ENCODE results near the gene MAN1A2. TPM values are rescaled to one million over a fixed set of nuclear protein-coding genes. Genes with fewer than 3 reads are reported as not detected.

The MAN1A2 gene
- polyA plus RNA-seq, 3 donors: 10.9 to 11.8 (median 11.3) TPM

DNA sequence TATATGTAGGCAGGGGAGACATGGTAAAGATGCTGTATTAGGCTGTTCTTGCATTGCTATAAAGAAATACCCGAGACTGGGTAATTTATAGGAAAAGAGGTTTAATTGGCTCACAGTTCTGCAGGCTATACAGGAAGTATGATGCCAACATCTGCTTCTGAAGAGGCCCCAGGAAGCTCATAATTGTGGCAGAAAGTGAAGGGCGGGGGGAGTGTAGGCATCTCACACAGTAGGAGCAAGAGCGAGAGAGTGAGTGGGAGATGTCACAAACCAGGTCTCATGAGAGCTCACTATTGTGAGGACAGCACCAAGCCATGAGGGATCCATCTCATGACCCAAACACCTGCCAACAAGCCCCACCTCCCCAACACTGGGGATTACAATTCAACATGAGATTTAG, 21.1 kb downstream of the MAN1A2 start:
- no peak overlapping the region for H3K27ac ChIP-seq (ENCODE audit: low read depth, low read length)
- WGBS, 3 donors: 79 to 90% (median 84%) methylated on average over 3 of the region's 3 CpGs

DNA sequence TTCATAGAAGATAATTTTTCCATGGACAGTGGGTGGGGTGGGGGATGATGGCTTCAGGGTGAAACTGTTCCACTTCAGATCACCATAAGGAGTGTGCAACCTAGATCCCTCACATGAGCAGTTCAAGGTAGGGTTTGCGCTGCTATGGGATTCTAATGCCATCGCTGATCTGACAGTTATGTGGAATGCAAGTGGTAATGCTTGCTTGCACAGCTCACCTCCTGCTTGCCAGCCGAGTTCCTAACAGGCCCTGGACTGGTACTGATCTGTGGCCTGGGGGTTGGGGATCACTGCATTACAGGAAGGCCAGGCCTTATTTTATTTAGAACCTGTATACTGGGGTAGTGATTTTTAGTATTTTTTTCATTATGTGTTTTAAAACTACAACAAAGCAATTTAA, 22.0 kb downstream of the MAN1A2 start:
- H3K27ac ChIP-seq (ENCODE audit: low read depth, low read length): no peak overlapping the region
- WGBS, 3 donors: 69 to 91% (median 84%) methylated on average over 3 of the region's 3 CpGs

DNA sequence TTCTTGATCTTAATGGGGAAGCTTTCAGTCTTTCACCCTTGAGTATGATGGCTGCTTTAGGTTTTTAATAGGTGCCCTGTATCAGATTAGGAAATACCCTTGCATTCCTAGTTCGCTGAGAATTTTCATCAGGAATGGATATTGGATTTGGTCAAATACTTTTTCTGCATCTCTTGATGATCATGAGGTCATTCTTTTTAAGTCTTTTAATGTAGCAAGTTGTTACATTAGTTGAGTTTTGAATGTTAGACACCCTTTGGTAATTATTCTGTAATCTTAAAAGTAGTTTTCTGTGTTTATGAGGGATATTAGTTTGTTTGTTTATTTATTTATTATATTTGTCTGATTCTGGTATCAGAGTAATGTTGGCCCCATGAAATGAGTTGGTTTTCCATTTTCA, 22.5 kb downstream of the MAN1A2 start:
- H3K27ac ChIP-seq (ENCODE audit: low read depth, low read length): no peak overlapping the region
- WGBS, 3 donors: 87 to 93% (median 92%) methylated on average over 1 of the region's 1 CpG

DNA sequence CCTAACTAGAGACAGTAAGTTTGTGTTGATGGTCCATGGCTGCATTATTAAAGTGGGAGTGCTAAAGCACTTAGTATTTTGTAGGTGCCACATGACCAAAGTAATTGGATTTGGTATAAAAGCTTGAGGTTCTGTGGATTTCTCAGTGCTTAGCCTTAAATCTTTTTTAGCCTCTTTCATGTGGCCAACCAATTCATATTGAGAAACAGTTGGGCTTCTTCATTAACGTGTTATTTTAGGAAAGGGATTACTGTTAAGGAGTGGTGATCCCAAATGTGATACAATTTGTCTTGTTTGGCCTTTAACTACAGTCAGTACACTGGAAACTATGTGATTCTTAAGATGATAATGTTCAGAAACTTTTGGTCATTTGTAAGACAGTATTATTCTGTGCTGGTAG, 25.5 kb downstream of the MAN1A2 start:
- WGBS, 3 donors: 12 to 36% (median 35%) methylated on average over 1 of the region's 1 CpG
- no peak overlapping the region for H3K27ac ChIP-seq (ENCODE audit: low read depth, low read length)

DNA sequence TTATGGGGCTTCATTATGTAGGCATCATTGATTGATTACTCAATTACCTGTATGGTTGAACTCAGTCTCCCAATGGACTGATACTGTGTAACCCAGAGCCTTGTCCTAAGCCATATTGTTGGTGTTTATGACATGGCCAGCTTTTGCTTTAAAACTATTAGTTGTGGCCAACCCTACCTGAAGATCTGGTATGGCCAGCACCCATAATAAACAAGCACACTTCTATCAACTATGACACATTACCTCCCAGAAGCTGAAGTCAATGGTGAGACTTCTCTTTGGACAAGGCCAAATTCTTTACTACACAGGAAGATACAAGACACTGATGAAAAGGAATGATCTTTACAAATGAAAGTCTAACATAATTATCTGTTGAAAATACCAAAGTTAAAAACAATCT, 28.8 kb downstream of the MAN1A2 start:
- no peak overlapping the region for H3K27ac ChIP-seq (ENCODE audit: low read depth, low read length)

DNA sequence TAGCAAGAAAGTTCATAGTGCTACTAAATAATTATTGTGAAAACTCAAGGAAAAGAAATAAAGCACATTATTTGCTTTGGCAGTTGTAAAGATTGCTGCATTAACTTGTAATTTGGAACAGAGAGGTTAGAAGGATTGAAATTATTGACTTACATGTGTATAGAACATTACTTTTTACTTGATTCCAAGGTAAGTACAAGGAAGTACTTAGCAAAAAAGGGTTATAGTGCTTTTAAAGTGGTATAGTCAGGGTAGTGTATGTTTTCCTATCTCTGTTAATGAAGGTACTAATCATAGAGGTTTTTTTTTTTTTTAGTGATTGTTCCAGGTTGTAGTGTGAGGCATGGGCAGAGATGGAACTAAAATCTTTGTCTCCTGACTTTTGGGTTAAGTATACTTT, 29.4 kb downstream of the MAN1A2 start:
- no peak overlapping the region for H3K27ac ChIP-seq (ENCODE audit: low read depth, low read length)

DNA sequence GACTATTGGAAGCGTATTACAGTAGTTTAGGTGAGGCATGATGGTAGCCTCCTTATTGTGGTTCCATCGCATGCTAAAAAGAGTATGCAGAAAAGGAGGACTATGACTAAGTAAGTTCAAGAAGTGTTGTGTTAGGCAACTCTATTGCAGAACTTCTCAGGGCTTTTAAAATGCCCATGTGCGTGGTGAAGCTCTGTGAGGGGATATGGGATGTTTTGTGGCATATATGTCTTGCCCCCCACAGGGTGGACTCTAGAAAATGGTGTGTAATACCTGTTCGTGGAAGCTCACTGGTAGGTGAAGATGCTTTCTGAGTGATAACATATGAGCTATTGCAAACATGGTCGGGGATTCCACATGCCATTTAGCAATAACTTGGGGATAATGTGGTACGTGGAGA, 31.7 kb downstream of the MAN1A2 start:
- 79 to 81% (median 79%) methylated on average over 6 of the region's 6 CpGs for WGBS, 3 donors
- no peak overlapping the region for H3K27ac ChIP-seq (ENCODE audit: low read depth, low read length)

DNA sequence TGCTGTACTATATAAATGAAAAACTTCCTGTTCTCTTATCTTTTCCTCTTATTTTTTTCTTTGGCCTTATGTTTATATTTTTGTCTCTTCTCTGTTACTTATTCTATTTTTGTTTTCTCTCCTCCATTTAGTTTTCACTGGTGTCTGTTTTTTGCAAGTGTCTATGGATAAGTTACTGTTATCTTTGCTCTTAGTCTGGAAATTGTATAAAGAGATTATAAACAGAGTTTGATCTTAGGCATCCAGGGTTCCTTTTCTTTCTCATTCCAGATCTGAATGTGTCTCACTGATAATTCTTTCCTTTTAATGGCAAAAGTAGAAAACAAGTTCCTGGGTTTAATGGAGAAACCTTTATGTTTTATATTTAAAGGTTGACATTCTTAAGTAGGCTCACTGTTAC, 34.5 kb downstream of the MAN1A2 start:
- no peak overlapping the region for H3K27ac ChIP-seq (ENCODE audit: low read depth, low read length)

DNA sequence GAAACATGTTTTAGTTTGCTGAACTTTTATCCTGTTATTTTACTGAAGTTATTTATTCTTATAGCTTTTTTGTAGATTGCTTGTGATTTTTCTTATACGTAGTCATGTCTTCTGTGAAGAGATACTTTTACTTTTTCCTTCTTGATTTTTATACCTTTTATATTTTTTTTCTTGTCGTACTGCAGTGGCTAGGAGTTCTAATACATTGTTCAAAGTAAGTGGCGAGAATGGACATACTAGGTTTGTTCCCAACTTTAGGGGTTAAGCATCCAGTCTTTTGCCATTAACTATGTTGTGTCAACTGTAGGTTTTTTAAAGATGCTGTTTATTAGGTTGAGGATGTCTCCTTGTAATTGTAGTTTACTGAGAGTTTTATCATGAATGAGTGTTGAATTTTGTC, 36.3 kb downstream of the MAN1A2 start:
- no peak overlapping the region for H3K27ac ChIP-seq (ENCODE audit: low read depth, low read length)
- WGBS, 3 donors: 98 to 99% (median 98%) methylated on average over 3 of the region's 3 CpGs

DNA sequence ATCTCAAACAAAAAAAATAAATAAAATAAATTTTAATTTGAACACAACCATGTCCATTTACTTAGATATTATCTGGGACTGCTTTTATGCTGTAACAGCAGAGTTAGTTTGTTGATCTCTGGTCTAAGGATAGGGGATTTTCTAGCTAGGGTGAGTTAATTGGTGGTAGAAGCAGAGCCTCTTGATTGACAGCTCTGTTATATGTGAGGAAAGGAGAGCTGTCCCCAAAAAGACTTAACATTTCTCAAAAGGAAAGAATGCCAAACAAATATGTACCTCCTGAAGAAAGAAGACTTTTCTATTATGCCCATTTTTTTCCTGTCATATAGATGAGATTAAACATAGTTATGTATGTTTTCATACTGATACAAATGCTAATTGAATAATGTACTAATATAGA, 37.8 kb downstream of the MAN1A2 start:
- no peak overlapping the region for H3K27ac ChIP-seq (ENCODE audit: low read depth, low read length)

DNA sequence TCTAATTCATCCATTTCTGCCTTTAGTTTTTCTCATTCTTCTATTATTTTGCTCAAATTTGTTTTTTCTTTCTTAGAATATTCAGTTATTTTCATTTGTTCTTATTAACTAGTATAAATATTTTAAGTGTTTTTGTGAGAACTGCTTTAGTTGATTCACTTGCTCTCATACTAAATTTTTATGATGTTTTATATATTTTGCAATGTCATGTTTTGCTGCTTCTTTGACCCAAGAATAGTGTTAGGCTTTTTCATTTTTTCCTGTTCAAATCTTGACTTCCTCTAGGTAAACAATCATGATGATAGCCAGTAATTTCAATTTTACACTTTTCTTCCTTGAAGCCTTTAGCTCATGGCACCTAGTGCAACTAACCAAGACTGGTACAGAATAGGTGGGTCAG, 45.2 kb downstream of the MAN1A2 start:
- H3K27ac ChIP-seq (ENCODE audit: low read depth, low read length): no peak overlapping the region

DNA sequence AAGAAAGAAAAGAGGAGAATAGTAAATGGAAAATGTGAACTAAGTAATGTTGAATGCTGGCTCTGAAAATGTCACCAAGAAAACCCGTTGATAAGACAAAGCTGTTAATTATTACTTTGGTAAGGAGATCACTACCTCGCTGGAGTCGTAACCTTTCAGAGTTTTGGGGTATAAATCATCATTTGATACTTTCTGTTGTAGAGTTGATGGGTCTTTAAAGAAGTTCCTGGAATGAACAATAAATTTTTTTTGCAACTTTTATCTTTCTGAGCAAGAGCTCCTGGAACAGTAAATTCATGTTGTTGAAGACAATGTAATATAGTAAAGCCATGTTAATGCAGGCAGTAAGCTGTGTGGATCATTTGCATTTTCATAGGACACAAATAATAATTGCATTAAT, 46.2 kb downstream of the MAN1A2 start:
- WGBS, 3 donors: 45 to 91% (median 86%) methylated on average over 3 of the region's 3 CpGs
- no peak overlapping the region for H3K27ac ChIP-seq (ENCODE audit: low read depth, low read length)

DNA sequence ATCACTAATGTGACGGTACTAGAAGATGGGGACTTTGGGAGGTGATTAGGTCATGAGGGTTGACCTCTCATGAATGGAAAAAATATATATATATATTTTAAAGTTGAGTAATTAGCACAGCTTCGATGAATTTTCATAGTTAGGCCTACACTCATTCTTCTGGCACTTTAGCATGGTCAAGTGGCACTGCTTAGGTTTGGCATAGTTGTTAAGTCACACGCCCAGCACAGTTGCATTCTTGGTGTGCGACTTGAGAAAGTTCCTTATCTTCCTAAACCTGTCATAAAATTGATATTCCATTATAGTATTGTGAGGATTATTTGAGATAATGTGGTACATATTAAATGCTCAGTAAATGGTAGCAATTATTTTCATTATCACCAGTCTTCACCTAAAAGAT, 47.7 kb downstream of the MAN1A2 start:
- WGBS, 3 donors: 95 to 97% (median 96%) methylated on average over 4 of the region's 4 CpGs
- H3K27ac ChIP-seq (ENCODE audit: low read depth, low read length): no peak overlapping the region

DNA sequence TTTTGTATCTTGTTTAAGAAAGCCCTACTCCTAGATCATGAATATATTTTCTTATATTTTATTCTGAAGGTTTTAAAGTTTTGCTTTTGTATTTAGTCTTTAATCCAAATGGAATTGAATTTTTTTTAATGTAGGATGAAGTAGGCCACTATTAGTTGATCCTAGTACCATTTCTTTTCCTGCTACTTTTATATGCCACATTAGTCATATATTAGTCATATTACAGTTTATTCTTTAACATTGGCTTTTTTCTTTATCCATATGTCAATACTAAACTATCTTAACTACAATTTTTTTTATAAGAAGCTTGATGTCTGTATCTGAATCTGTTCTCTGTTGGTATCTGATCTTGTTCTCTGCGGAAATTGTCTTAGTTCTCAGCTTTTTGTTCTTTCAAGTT, 48.8 kb downstream of the MAN1A2 start:
- WGBS, 3 donors: 91 to 96% (median 94%) methylated on average over 1 of the region's 1 CpG
- no peak overlapping the region for H3K27ac ChIP-seq (ENCODE audit: low read depth, low read length)

DNA sequence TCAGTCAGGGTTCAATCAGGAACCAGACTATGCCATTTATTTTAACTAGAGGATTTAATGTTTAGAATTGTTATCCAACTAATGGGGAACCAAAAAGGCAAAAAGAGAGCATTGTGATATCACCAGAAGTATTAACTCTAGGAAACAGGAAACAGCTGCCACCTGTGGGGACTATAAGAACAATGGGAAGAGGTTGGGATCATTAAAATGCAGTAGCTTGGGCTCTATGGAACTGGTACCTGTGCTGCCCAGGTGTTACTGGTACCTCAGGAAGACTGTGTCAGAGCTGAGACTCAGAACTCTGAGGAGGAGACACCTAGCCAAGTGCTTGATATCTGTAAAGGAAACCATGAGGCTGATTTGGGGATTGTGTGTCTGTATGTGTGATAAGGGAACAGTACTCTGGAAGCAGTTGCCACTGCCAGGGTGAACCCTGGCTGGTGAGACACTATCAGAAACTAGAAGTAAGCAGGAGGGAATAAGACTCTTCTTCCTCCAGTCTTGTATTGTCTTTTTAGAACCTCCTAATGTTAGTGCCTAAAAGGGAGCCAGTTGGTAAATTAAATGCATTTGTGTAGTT, 49.4 kb downstream of the MAN1A2 start:
- no peak overlapping the region for H3K27ac ChIP-seq (ENCODE audit: low read depth, low read length)

DNA sequence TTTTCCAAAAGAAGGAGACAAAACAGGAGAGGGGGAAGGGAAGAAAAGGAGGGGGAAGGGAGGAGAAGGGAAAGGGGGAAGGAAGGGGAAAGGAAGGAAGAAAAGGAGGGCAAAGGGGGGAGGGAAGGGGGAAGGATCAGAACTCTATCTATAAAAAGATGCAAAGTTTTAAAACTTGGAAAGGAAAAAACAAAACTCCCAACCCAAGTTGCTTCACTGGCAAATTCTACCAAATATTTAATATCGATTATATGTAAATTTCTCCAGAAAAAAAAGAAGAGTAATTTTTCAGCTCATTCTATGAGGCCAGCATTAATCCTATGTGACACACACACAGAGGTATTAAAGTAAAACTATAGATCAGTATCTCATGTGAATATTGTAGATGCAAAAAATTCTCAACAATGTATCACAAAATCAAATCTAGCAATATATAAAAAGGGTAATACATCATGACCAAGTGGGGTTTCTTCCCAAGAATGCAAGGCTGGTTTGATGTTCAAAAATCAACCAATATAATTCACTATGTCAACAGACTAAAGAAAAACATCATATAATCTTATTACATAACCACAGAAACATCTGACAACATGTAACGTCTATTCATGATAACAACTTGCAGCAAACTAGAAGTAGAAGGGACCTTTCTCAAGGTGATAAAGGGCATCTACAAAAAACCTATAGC, 57.9 kb downstream of the MAN1A2 start:
- 93 to 99% (median 95%) methylated on average over 2 of the region's 2 CpGs for WGBS, 3 donors

DNA sequence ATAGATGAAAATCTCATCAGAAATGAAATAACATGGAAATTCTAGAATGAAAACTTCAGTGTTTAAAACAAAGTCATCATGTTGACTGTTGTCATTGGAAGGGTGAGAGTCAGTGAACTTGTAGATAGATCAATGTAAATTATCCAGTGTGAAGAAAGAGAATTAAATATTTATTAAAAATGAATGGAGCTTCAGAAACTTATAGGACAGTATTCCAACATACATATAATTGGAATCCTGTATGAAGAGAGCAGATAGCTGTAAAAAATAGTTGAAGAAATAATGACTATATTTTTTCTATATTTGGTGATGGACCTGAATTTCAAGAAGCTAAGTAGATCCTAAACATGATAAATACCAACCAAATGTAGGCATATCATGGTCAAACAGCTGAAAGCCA, 60.0 kb downstream of the MAN1A2 start:
- no peak overlapping the region for H3K27ac ChIP-seq (ENCODE audit: low read depth, low read length)

More for the DNA sequence above, 57.9 kb downstream of the MAN1A2 start:
- H3K27ac ChIP-seq (ENCODE audit: low read depth, low read length): no peak overlapping the region

DNA sequence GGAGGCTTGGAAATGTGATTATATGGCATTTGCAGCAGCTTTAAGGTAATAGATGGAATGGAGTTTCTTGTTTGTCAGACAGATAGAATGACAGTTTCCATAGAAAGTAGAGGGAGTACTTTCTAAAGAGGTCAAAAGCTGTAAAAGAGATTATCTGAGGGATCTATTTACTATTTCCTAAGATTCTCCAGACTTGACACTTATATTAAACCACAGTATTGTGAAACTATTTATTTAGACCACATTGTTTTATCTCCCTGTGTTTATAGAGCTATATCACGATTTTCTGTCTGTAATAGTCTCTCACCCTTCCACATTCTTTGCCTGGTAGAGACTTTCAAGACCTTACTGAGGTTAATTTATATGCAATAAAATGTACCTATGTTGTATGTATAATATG, 66.7 kb downstream of the MAN1A2 start:
- H3K27ac ChIP-seq (ENCODE audit: low read depth, low read length): no peak overlapping the region
- WGBS, 3 donors: 55 to 85% (median 79%) methylated on average over 1 of the region's 1 CpG

DNA sequence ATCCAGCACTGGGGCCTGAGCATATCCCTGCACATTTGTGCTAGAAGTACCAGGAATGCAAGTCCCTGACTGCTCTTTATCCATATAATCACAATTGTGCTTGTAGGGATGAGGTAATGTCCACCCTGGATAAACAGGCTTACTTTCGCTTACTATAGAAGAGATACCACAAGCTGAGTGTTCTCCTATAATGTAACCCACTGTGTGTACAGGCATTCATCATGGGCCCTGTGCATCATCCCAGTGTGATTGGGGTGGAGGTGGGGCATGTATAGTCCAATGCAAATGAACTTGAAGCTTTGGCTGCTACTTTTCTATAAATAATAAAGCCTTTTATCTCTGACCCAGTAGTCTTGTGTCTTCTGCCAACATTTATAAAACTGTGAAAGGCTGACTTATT, 69.3 kb downstream of the MAN1A2 start:
- H3K27ac ChIP-seq (ENCODE audit: low read depth, low read length): no peak overlapping the region
- WGBS, 3 donors: 97 to 100% (median 97%) methylated on average over 1 of the region's 1 CpG

DNA sequence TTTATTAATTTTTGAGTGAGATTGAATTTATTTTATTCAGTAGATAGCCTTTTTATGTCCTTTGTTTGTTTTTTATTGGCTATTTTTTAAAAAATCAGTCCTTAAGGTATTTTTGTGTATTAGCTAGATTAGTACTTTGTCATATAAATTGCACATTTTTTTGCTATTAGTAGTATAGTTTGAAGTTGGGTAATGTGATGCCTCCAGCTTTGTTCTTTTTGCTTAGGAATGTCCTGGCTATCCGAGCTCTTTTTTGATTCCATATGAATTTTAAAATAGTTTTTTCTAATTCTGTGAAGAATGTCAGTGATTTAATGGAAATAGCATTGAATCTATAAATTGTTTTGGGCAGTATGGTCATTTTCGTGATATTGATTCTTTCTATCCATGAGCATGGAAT, 80.4 kb downstream of the MAN1A2 start:
- 96 to 99% (median 97%) methylated on average over 2 of the region's 2 CpGs for WGBS, 3 donors
- H3K27ac ChIP-seq (ENCODE audit: low read depth, low read length): no peak overlapping the region

DNA sequence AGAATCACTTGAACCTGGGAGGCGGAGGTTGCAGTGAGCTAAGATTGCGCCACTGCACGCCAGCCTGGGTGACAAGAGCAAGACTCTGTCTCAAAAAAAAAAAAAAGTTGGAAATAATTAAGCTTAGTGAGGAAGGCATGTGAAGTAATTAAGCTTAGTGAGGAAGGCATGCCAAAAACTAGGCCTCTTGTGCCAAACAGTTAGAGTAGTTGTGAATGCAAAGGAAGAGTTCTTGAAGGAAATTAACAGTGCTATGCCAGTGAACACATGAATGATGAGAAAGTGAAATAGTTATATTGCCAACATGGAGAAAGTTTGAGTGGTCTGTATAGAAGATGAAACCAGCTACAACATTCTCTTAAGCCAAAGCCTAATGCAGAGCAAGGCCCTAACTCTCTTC, 85.0 kb downstream of the MAN1A2 start:
- 91 to 100% (median 97%) methylated on average over 3 of the region's 3 CpGs for WGBS, 3 donors
- H3K27ac ChIP-seq (ENCODE audit: low read depth, low read length): no peak overlapping the region

Measured in adipose tissue (tissue), 3 donors.